SU-DHL-6 (cell line): Measurements from ENCODE around the gene AP1S1.

Experiments
- H2AFZ ChIP-seq: fragments of 200-600 bp; sonication (generic); 2 replicates; pipeline ENCODE4 v1.6.1; 2014; ENCODE audit warnings: low read depth, mild to moderate bottlenecking, moderate library complexity, mixed read lengths, antibody characterized with exemption, low read length; ENCODE audit not compliant: severe bottlenecking
- H3F3A ChIP-seq: fragments of 200-600 bp; shearing (Covaris generic); 2 replicates; pipeline ENCODE4 v1.6.0; 2016; ENCODE audit warnings: antibody characterized with exemption, mild to moderate bottlenecking; ENCODE audit not compliant: insufficient read depth
- H3K27ac ChIP-seq: fragments of 200-600 bp; sonication (generic); 2 replicates; pipeline ENCODE4 v1.5.1; 2016; ENCODE audit warnings: low read depth, mild to moderate bottlenecking, low read length, moderate library complexity, mixed read lengths
- H3K27me3 ChIP-seq: fragments of 200-600 bp; sonication (generic), shearing (Covaris generic); 2 replicates; pipeline ENCODE4 v1.6.0; 2014; ENCODE audit warnings: mild to moderate bottlenecking, low read length
- H3K36me3 ChIP-seq: fragments of 200-600 bp; sonication (generic); 2 replicates; pipeline ENCODE4 v1.6.1; 2014; ENCODE audit warnings: mild to moderate bottlenecking, low read length, mixed read lengths
- H3K4me2 ChIP-seq: fragments of 300-600, 200-600 bp; shearing (Covaris generic), sonication (generic); 2 replicates; pipeline ENCODE4 v1.6.0; 2014; ENCODE audit warnings: low read length, low read depth, mild to moderate bottlenecking; ENCODE audit not compliant: poor library complexity, severe bottlenecking
- H3K4me3 ChIP-seq: fragments of 200-600 bp; sonication (generic); 2 replicates; pipeline ENCODE4 v1.5.1; 2014; ENCODE audit warnings: antibody characterized with exemption, low read length, mild to moderate bottlenecking, mixed read lengths; ENCODE audit not compliant: insufficient read depth, poor library complexity, severe bottlenecking
- H3K79me2 ChIP-seq: fragments of 200-600 bp; sonication (generic); 2 replicates; pipeline ENCODE4 v1.6.1; 2014; ENCODE audit warnings: mild to moderate bottlenecking, low read length, moderate library complexity; ENCODE audit not compliant: insufficient read depth
- H3K9ac ChIP-seq: fragments of 200-600 bp; sonication (generic); 2 replicates; pipeline ENCODE4 v1.7.0; 2014; ENCODE audit warnings: mild to moderate bottlenecking, low read length
- H3K9me2 ChIP-seq: fragments of 200-600 bp; sonication (generic); replicated peaks from 2 replicates; pipeline ENCODE4 v1.6.1; 2014; ENCODE audit warnings: low read length; ENCODE audit not compliant: insufficient read depth
- H3K9me3 ChIP-seq: fragments of 200-600 bp; sonication (generic); 2 replicates; pipeline ENCODE4 v1.6.1; 2014; ENCODE audit warnings: low read length, mixed read lengths; ENCODE audit not compliant: insufficient read depth
- H4K20me1 ChIP-seq: fragments of 200-600 bp; sonication (generic); 2 replicates; pipeline ENCODE4 v1.6.1; 2014; ENCODE audit warnings: low read depth, mild to moderate bottlenecking, antibody characterized with exemption, low read length, moderate library complexity, mixed read lengths
- CTCF ChIP-seq: fragments of 200-600 bp; sonication (generic); IDR thresholded peaks from one replicate; pipeline ENCODE4 v1.5.1; 2017; ENCODE audit warnings: antibody characterized with exemption, mild to moderate bottlenecking, low read length, moderate library complexity; ENCODE audit not compliant: insufficient read depth, poor library complexity, severe bottlenecking
- EZH2phosphoT487 ChIP-seq: fragments of 200-600 bp; sonication (generic), shearing (Covaris generic); conservative IDR thresholded peaks from 2 replicates; pipeline ENCODE4 v1.6.1; 2018; ENCODE audit warnings: mild to moderate bottlenecking, antibody characterized with exemption, low read length, moderate library complexity, mixed read lengths

The AP1S1 gene

GRCh38 chr7:101133621-101134398 lies 20.5 kb upstream of the AP1S1 start:
- Histone ChIP-seq H3K79me2 (no peaks in the 10 kb centered on the region), H3K9ac (no peak overlapping the region), H3K27ac (no peak overlapping the region), H2AFZ (no peak overlapping the region), H3K27me3 (no peaks in the 10 kb centered on the region), H3K9me3 (no peaks in the 10 kb centered on the region), H4K20me1 (no peaks in the 10 kb centered on the region), H3K4me2 (no peak overlapping the region), H3F3A (no peaks in the 10 kb centered on the region), H3K36me3 (no peaks in the 10 kb centered on the region), H3K4me3 (no peak overlapping the region), H3K9me2 (no peaks in the 10 kb centered on the region)
- TF ChIP-seq EZH2phosphoT487 (no peak), CTCF (no peak)

DNA sequence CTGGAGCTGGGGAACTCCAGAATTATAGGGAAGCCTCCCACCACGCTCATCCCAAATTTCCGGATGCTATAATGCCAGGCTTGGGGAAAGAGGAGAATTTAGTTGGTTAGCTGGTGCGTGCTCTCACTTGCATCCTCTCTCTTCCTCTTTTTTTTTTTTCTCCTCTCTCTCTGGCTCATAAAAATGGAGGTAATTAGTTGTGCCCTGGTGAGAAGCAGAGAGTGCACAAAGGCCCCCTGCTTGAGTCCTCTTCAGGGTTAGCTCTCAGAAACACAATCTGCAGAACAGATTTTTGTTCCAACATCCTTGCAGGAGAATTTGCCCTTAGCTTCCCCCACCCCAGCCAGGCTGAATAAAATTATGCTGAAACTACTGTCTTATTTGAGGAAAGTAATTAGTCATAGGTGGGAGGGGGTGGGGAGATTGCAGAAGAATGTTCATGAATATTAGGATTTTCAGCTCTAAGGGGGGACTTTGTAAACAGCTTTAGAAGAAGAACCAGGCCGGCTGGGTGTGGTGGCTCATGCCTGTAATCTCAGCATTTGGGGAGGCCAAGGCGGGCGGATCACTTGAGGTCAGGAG lies 19.8 kb upstream of the AP1S1 start:
- H3K79me2 ChIP-seq = no peaks in the 10 kb centered on the region
- H3K4me2 ChIP-seq = no peak overlapping the region
- no peaks in the 10 kb centered on the region for H3K9me3 ChIP-seq
- no peak overlapping the region for H3K4me3 ChIP-seq
- no peak overlapping the region for H2AFZ ChIP-seq
- H3F3A ChIP-seq = no peaks in the 10 kb centered on the region
- no peak overlapping the region for H3K9ac ChIP-seq
- H3K9me2 ChIP-seq = no peaks in the 10 kb centered on the region
- no peak for TF ChIP-seq EZH2phosphoT487
- TF ChIP-seq CTCF = no peak
- H4K20me1 ChIP-seq = no peaks in the 10 kb centered on the region
- H3K27me3 ChIP-seq = no peaks in the 10 kb centered on the region
- no peaks in the 10 kb centered on the region for H3K36me3 ChIP-seq
- no peak overlapping the region for H3K27ac ChIP-seq

DNA sequence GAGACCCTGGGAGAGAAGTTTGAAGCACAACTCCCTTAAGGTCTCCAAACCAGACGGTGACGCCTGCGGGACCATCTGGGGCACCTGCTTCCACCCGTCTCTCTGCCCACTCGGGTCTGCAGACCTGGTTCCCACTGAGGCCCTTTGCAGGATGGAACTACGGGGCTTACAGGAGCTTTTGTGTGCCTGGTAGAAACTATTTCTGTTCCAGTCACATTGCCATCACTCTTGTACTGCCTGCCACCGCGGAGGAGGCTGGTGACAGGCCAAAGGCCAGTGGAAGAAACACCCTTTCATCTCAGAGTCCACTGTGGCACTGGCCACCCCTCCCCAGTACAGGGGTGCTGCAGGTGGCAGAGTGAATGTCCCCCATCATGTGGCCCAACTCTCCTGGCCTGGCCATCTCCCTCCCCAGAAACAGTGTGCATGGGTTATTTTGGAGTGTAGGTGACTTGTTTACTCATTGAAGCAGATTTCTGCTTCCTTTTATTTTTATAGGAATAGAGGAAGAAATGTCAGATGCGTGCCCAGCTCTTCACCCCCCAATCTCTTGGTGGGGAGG lies 16.5 kb upstream of the AP1S1 start:
- Histone ChIP-seq H3K9me2 (no peaks in the 10 kb centered on the region), H3K27me3 (no peaks in the 10 kb centered on the region), H3K4me2 (no peak overlapping the region), H2AFZ (no peak overlapping the region), H3K36me3 (no peaks in the 10 kb centered on the region), H3K4me3 (no peak overlapping the region), H3K9me3 (no peaks in the 10 kb centered on the region), H3K27ac (no peak overlapping the region), H3K9ac (no peak overlapping the region), H3F3A (no peaks in the 10 kb centered on the region), H4K20me1 (no peaks in the 10 kb centered on the region), H3K79me2 (no peaks in the 10 kb centered on the region)
- TF ChIP-seq EZH2phosphoT487 = no peak
- no peak for TF ChIP-seq CTCF
